Motor neuron (in vitro differentiated cells): ENCODE measurements around the gene SLC12A9. TPM values are rescaled to one million over a fixed set of nuclear protein-coding genes. Genes with fewer than 3 reads are reported as not detected.
A peak's percentile ranks its signal among the peaks of the same experiment; 100 is the strongest.
"Not testable (repeated sequence)": the region's sequence is repeated elsewhere in the genome, so short reads cannot be mapped to it uniquely, and the experiment has no call there.

Experiments used
- ATAC-seq, 8 experiments: fragments of 200-7000 bp; cut with Tn5 transposase; replicated peaks in 6 of 8; 2 replicates each; pipeline ENCODE4 v1.8.0; 2021; ENCODE audit warnings: mild to moderate bottlenecking in 8 of 8, moderate library complexity in 8 of 8
- H3K27ac ChIP-seq, 2 donors: fragments of 250-450 bp; sonication (Bioruptor Pico); 2 replicates each; pipeline ENCODE4 v1.9.0; 2021; ENCODE audit warnings: antibody characterized with exemption in 2 of 2, mild to moderate bottlenecking in 2 of 2, moderate library complexity in 1 of 2
- H3K4me1 ChIP-seq, 2 donors: fragments of 250-450 bp; sonication (Bioruptor Pico); replicated peaks in 1 of 2; 2 replicates each; pipeline ENCODE4 v1.6.1; 2021; ENCODE audit warnings: antibody characterized with exemption in 2 of 2, mild to moderate bottlenecking in 2 of 2, moderate library complexity in 1 of 2
- H3K4me3 ChIP-seq, 5 donors: fragments of 250-450 bp; sonication (Bioruptor Pico); 2 replicates each; pipeline ENCODE4 v1.9.0; 2021; ENCODE audit warnings: antibody characterized with exemption in 5 of 5, mild to moderate bottlenecking in 5 of 5, moderate library complexity in 4 of 5
- WGBS, 10 experiments: fragments of 450-650 bp; shearing (Covaris generic); methylation state at CpG; one replicate each; pipeline ENCODE4 v1.0.0; 2022; 5-methylcytosine and 5-hydroxymethylcytosine counted together
- in situ Hi-C, 9 experiments: fragments of 400-800 bp; cut with MboI; loops; one replicate each; pipeline ENCODE4 v1.15.0; 2021; ENCODE audit warnings: low sequenced_read_pairs in 9 of 9, low pct_unique_long_range_greater_than_20kb in 2 of 9; ENCODE audit not compliant: unreplicated experiment in 9 of 9
- total RNA-seq, 8 experiments: library from RNA; unstranded; fragments of 300-600 nt; gene quantifications; 2 replicates each; pipeline versions ENCODE4 v1.2.3 to v1.2.4, GENCODE V29; 2022

The SLC12A9 gene
- total RNA-seq, 8 experiments from 2014 or later, result 6.8 to 29.3 (median 11.9) TPM

DNA sequence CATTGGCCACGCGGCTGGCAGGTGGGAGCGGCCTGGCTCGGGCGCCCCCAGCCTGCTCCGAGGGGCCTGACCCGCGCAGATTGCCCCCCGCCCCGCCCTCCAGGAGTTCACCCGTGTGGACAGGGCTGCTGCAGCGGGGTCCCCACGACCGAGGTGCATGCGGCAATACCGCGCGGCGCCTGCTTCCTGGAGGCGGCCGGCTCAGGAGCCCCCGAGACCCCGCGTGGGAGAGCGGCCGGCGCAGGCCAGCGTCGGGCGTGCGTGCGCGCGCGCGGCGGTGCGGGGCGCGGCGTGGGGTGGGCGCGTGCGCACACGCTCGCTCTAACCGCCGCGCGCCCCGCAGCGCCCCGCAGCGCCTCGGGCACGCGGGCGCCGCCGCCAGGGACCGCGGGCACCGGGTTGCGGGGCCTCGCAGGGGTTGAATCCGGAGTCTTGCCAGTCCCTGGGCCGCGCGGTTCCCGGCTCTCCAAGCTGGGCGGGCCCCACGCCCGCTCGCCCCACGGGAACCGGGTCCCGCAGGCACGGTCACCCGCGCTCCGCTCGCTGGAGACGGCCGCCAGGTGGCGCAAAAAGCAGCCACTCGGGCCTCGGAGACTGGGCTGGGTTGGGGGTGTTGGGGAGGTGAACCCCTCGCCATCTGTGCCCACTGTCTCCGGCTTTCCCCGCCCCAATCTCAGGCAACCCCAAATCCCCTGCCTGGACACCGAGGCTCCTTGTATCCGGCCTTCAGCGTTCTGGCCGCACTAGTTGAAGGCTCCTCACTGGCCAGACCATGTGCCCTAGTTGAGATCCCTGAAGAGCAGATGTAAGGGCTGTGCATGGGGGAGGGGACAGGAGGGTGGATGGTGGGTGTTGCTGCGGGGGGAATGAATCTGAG lies 44.5 kb downstream of the SLC12A9 start:
- in situ Hi-C loops, result loop anchor here in 5 of 9 experiments (5.0 to 25.0 kb wide), 7 partner anchors 158 to 390 kb away; partner anchors contain the start of gene NAT16 (in 1 of the 5)

DNA sequence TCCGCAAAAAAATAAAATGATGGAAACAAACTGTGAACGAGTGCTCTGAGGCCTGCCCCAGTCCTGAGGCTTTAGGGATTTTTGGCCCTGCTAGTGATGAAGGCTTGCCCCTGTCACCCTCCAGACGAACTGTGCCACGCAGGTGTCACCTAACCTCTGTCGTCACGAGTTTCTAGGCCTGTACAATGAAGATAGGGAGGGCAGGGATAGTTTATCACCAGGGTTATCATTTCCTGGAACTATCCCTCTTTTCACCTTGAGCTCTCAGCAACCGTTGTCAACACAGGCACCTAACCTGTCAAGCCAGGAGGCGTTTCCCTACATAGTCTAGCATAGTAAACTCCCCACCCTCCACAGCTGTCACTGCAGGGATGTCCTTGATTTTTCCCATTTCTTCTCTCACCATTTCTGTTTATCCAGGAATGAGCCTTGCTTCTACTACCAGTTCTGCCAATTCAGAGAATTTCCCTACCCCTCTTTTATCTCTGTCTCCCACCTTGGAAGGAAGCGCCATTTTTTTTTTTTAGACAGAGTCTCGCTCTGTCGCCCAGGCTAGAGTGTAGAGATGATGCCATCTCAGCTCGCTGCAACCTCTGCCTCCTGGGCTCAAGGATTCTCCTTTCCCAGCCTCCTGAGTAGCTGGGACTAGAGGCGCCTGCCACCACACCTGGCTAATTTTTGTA lies 45.4 kb downstream of the SLC12A9 start:
- 33 to 100% (median 84%) methylated on average over 1 to 6 of the region's 13 CpGs; no CpG with 5 or more reads in 1 of the 10 experiments for WGBS, 10 experiments
- Histone ChIP-seq H3K4me1 (peaks cover 2% of the 10 kb centered on the region in 2 donors), H3K27ac (no peak overlapping the region), H3K4me3 (peak overlapping the region in 1 of 5 donors; percentile 84)
- ATAC-seq, result no peak
- in situ Hi-C loops, result loop anchor here in 5 of 9 experiments (5.0 to 25.0 kb wide), 7 partner anchors 157 to 389 kb away; partner anchors contain the start of gene NAT16 (in 1 of the 5)

More for the DNA sequence above, 44.5 kb downstream of the SLC12A9 start:
- H3K4me3 ChIP-seq, result peak overlapping the region; percentile 51 to 84 (median 68)
- peak; percentile 55 to 72 (median 63) for ATAC-seq
- 0% methylated on average over 3 of the region's 95 CpGs; no CpG with 5 or more reads in 9 of the 10 experiments for WGBS, 10 experiments
- peaks cover 2% of the 10 kb centered on the region in 2 donors for H3K4me1 ChIP-seq
- peak overlapping the region; percentile 88 to 92 for H3K27ac ChIP-seq

DNA sequence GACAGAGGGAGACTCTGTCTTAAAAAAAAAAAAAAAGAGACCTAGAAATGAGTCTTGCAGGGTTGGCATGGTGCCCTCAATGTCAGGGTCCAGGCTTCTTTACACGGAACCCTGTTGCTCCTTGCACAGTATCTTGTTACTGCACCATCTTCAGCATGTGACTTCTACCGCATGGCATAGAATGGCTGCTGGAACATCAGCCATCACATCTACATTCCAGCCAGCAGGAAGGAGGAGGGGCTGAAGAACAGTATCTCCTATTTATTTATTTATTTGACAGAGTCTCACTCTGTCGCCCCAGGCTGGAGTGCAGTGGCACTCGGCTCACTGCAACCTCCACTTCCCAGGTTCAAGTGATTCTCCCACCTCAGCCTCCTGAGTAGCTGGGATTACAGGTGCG lies 46.9 kb downstream of the SLC12A9 start:
- Histone ChIP-seq H3K27ac (no peak overlapping the region), H3K4me3 (no peak overlapping the region), H3K4me1 (peaks cover 1 to 2% of the 10 kb centered on the region in 2 donors)
- in situ Hi-C loops, result loop anchor here in 5 of 9 experiments (5.0 to 25.0 kb wide), 7 partner anchors 155 to 388 kb away; partner anchors contain the start of gene NAT16 (in 1 of the 5)
- 78 to 100% (median 100%) methylated on average over 1 to 5 of the region's 5 CpGs; no CpG with 5 or more reads in 1 of the 10 experiments for WGBS, 10 experiments
- no peak for ATAC-seq

DNA sequence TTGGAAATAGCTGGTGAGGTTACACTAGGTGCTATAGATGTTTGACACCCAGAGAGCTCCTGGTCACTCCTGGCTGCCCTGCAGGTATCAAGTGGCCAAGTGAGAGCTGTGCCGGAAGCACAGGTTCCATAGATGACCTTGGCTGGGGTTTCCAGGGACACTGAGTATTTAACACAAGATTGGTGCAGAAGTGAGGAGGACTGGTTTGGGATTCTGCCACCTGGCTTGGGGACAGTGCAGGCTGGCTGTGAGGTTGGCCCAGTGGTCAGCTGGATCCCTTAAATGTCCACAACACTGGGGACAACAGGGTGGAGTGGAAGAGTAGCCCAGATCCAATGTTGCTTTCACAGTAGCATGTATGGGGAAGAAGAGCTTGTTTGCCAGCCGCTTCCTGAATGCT lies 48.5 kb downstream of the SLC12A9 start:
- in situ Hi-C loops, result loop anchor here in 5 of 9 experiments (5.0 to 25.0 kb wide), 3 partner anchors 154 to 161 kb away; no protein-coding TSS in a partner anchor
- no peak for ATAC-seq

DNA sequence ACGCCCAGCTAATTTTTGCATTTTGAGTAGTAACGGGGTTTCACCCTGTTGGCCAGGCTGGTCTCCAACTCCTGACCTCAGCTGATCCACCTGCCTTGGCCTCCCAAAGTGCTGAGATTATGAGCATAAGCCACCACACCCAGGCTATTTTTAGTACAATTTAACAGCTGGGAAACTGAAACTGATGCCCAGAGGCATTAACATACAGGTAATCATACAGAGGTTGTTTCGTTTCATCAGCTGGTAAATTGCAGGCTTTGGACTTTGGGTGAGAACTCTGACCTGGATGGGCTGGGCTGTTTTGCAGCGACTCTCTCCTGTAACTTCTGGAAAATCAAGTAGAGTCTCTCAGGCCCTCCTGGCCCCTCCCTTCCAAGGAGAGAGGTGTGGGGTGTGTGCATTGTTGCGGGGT lies 49.4 kb downstream of the SLC12A9 start:
- ATAC-seq, result no peak
- Histone ChIP-seq H3K4me3 (no peak overlapping the region), H3K27ac (no peak overlapping the region), H3K4me1 (no peaks in the 10 kb centered on the region)
- in situ Hi-C loops, result loop anchor here in 5 of 9 experiments (5.0 to 25.0 kb wide), 3 partner anchors 153 to 160 kb away; no protein-coding TSS in a partner anchor
- WGBS, 10 experiments, result 39 to 86% (median 74%) methylated on average over 2 to 4 of the region's 5 CpGs; no CpG with 5 or more reads in 5 of the 10 experiments

More for the DNA sequence above, 48.5 kb downstream of the SLC12A9 start:
- Histone ChIP-seq H3K27ac (no peak overlapping the region), H3K4me1 (peaks cover 0 to 2% of the 10 kb centered on the region in 2 donors), H3K4me3 (no peak overlapping the region)
- 60 to 100% (median 83%) methylated on average over 1 to 2 of the region's 2 CpGs; no CpG with 5 or more reads in 3 of the 10 experiments for WGBS, 10 experiments

DNA sequence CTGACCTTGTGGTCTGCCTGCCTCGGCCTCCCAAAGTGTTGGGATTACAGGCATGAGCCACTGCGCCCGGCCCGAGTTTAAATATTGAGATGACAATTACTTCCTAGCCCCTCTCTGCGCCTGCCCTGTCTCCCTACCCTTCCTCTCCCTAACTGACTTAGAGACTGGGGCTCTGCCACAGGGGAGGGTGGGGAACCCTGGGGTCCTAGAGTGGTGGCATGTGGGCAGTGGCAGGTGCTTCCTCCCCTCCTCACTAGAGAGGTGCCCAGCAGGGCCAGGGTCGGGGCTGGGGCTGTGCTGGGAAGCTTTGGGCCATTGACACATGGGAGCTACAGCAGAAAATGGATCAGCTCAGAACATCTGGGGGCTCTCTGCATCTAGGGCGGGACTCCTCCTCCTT lies 50.1 kb downstream of the SLC12A9 start:
- in situ Hi-C loops, result loop anchor here in 5 of 9 experiments (5.0 to 25.0 kb wide), 3 partner anchors 152 to 160 kb away; no protein-coding TSS in a partner anchor
- no peak for ATAC-seq
- Histone ChIP-seq H3K4me3 (no peak overlapping the region), H3K27ac (no peak overlapping the region), H3K4me1 (no peaks in the 10 kb centered on the region)
- 0 to 79% (median 54%) methylated on average over 1 to 4 of the region's 7 CpGs; no CpG with 5 or more reads in 4 of the 10 experiments for WGBS, 10 experiments

DNA sequence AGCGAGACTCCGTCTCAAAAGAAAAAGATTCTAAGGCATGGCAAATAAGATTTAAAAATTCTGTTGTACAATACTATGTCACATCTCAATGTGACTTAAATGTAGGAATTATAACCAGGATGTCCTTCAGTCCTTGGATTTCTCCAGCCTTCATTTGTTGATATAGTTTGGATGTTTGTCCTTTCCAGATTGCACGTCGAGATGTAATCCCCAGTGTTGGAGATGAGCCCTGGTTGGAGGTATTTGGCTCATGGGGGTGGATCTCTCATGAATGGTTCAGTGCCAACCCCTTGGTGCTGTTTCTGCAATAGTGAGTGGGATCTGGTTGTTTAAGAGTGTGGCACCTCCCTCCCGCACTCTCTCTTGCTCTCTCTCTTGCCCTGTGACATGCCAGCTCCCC lies 56.0 kb downstream of the SLC12A9 start:
- Histone ChIP-seq H3K27ac (no peak overlapping the region), H3K4me1 (no peaks in the 10 kb centered on the region), H3K4me3 (no peak overlapping the region)
- in situ Hi-C loops, result loop anchor here in 4 of 9 experiments (10.0 to 25.0 kb wide), 2 partner anchors 146 to 154 kb away; no protein-coding TSS in a partner anchor
- ATAC-seq, result no peak
- 36 to 100% (median 92%) methylated on average over 1 to 4 of the region's 5 CpGs; no CpG with 5 or more reads in 3 of the 10 experiments for WGBS, 10 experiments

DNA sequence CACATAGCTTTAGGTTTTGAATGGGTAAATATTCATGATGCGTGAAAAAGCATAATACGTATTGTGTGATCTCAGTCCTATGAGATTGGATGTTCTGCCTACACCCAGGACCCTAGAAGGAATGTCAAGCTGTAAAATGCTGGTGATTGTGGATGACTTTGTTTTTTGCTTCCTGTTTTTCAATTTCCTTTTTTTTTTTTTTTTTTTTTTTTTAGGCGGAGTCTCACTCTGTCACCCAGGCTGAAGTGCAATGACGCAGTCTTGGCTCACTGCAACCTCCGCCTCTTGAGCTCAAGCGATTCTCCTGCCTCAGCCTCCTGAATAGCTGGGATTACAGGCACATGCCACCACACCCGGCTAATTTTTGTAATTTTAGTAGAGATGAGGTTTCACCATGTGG lies 57.9 kb downstream of the SLC12A9 start:
- not testable (repeated sequence) for H3K27ac ChIP-seq, H3K4me3 ChIP-seq, H3K4me1 ChIP-seq
- peak in 1 of 8 experiments; percentile 34 for ATAC-seq
- in situ Hi-C loops, result loop anchor here in 2 of 9 experiments (25.0 kb wide), 1 partner anchor 152 kb away; no protein-coding TSS in a partner anchor
- 0 to 100% (median 89%) methylated on average over 1 to 7 of the region's 7 CpGs; no CpG with 5 or more reads in 1 of the 10 experiments for WGBS, 10 experiments

DNA sequence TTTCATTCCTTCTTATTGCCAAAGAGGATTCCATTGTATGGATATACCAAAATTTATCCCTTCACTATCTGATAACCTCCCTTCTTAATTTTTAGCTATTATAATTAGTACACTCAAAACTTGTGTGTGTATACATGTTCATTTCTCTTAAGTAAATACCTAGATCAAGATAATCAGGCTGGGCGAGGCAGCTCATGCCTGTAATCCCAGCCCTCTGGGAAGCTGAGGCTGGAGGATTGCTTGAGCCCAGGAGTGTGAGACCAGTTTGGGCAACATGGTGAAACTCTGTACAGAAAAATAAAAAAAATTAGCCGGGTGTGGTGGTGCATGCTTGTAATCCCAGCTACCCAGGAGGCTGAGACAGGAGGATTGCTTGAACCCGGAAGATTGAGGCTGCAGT lies 59.0 kb downstream of the SLC12A9 start:
- 20 to 93% (median 66%) methylated on average over 1 to 3 of the region's 3 CpGs; no CpG with 5 or more reads in 3 of the 10 experiments for WGBS, 10 experiments
- in situ Hi-C loops, result loop anchor here in 2 of 9 experiments (25.0 kb wide), 1 partner anchor 151 kb away; no protein-coding TSS in a partner anchor
- no peak for ATAC-seq
- Histone ChIP-seq H3K27ac (no peak overlapping the region), H3K4me1 (no peaks in the 10 kb centered on the region), H3K4me3 (no peak overlapping the region)

DNA sequence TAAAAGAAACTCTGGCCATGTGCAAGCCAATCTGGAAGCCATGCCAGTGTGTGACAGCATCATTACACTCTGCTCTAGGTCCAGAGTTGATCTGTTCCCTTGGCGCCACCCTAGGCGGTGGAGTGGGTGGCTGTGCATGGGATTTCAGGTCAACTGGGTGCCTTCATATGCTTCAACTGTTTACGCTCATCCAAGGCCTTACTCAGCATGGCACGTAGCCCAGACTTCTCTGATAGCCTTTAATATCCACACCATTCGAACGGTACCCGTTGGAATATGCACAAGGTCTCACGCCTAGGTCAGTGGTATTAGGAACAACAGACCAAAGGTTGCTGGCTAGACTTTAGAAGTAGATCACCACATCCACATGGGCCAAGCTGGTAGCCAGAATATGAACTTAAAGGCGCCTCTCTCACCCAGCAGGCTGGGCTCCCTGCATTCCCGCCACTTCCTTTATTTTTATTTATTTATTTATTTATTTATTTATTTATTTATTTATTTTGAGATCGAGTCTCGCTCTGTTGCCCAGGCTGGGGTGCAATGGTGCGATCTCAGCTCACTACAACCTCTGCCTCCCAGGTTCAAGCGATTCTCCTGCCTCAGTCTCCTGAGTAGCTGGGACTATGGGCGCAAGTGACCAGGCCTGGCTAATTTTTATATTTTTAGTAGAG lies 61.8 kb downstream of the SLC12A9 start:
- H3K4me3 ChIP-seq, result no peak overlapping the region
- H3K4me1 ChIP-seq, result peaks cover 0 to under 1% of the 10 kb centered on the region in 2 donors
- in situ Hi-C loops, result loop anchor here in 2 of 9 experiments (25.0 kb wide), 1 partner anchor 148 kb away; no protein-coding TSS in a partner anchor
- no peak for ATAC-seq
- 73 to 100% (median 86%) methylated on average over 1 to 14 of the region's 15 CpGs; no CpG with 5 or more reads in 1 of the 10 experiments for WGBS, 10 experiments
- no peak overlapping the region for H3K27ac ChIP-seq

DNA sequence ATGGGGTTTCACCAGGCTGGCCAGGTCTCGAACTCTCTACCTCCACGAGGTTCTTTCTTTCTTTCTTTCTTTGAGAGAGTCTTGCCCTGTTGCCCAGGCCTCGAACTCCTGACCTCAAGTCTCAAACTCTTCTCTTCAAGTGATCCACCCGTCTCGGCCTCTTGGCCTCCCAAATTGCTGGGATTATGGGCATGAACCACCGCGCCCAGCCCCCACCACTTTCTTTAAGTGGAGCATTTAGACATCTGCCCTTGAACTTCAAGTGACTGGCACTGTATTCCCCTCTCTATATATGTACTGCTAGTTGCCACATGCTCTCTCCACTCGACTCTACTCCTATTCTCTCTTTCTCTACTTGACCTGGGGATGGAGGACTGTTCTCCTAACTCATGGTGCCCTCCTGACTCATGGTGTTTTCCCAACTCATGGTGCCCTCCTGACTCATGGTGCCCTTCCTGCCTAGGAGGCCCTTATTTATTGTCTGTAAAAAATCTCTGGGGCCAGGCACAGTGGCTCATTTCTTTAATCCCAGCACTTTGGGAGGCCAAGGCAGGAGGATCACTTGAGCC lies 62.5 kb downstream of the SLC12A9 start:
- in situ Hi-C loops, result loop anchor here in 2 of 9 experiments (25.0 kb wide), 1 partner anchor 147 kb away; no protein-coding TSS in a partner anchor
- H3K4me3 ChIP-seq, result no peak overlapping the region
- H3K27ac ChIP-seq, result no peak overlapping the region
- ATAC-seq, result no peak
- 0 to 100% (median 77%) methylated on average over 1 to 6 of the region's 8 CpGs; no CpG with 5 or more reads in 2 of the 10 experiments for WGBS, 10 experiments
- peaks cover 0 to 6% of the 10 kb centered on the region in 2 donors for H3K4me1 ChIP-seq
